Measurements from ENCODE around the gene UBE4B. TPM values are rescaled to one million over a fixed set of nuclear protein-coding genes. Genes with fewer than 3 reads are reported as not detected.

UBE4B gene
- total RNA-seq, 1 experiment from 2014 or later: 80.8 TPM

GRCh38 chr1:10103193-10103592 lies 70.4 kb downstream of the UBE4B start (continued):
- TF ChIP-seq E2F4 (CRISPR knock-in tag; IDR thresholded peaks at IDR 0.05; ENCODE audit: borderline replicate concordance, low read depth): no peak
- no peak for TF ChIP-seq NR2C2 (CRISPR knock-in tag; IDR thresholded peaks at IDR 0.05)
- no peak for TF ChIP-seq MLX (CRISPR knock-in tag; IDR thresholded peaks at IDR 0.05)
- no peak for TF ChIP-seq MAX (CRISPR knock-in tag; IDR thresholded peaks at IDR 0.05)
- no peak for TF ChIP-seq ZMAT4 (CRISPR knock-in tag; IDR thresholded peaks at IDR 0.05)
- no peak for TF ChIP-seq MXD4 (CRISPR knock-in tag; IDR thresholded peaks at IDR 0.05; ENCODE audit: borderline replicate concordance)
- no peak for TF ChIP-seq TEAD1 (CRISPR knock-in tag; IDR thresholded peaks at IDR 0.05)
- no peak for TF ChIP-seq JUN (CRISPR knock-in tag; IDR thresholded peaks at IDR 0.05)
- no peak for TF ChIP-seq ATF2 (CRISPR knock-in tag; IDR thresholded peaks at IDR 0.05; ENCODE audit: borderline replicate concordance, low read depth)
- no peak for TF ChIP-seq ZNF532 (CRISPR knock-in tag; IDR thresholded peaks at IDR 0.05; ENCODE audit: borderline replicate concordance)
- TF ChIP-seq CREM (CRISPR knock-in tag; IDR thresholded peaks at IDR 0.05): no peak

- H3K36me3 Mint-ChIP-seq: peaks cover 40% of the 10 kb centered on the region
- TF ChIP-seq ATF3 (CRISPR knock-in tag; conservative IDR thresholded peaks at IDR 0.05) (no peak), ZNF425 (CRISPR knock-in tag; conservative IDR thresholded peaks at IDR 0.05) (no peak), FOXP1 (CRISPR knock-in tag; IDR thresholded peaks at IDR 0.05; ENCODE audit: borderline replicate concordance) (no peak), ZNF512 (CRISPR knock-in tag; IDR thresholded peaks at IDR 0.05; ENCODE audit: borderline replicate concordance) (no peak), MLX (CRISPR knock-in tag; IDR thresholded peaks at IDR 0.05) (no peak), JAZF1 (CRISPR knock-in tag; IDR thresholded peaks at IDR 0.05) (no peak), E2F1 (CRISPR knock-in tag; IDR thresholded peaks at IDR 0.05) (no peak), ATF6 (CRISPR knock-in tag; IDR thresholded peaks at IDR 0.05) (no peak), MAX (CRISPR knock-in tag; IDR thresholded peaks at IDR 0.05) (no peak)
Measured at GRCh38 chr1:10104834-10105233, 72.1 kb downstream of the UBE4B start.

More at GRCh38 chr1:10104834-10105233, 72.1 kb downstream of the UBE4B start:
- Mint-ChIP-seq H3K27ac (no peak overlapping the region), H3K27me3 (ENCODE audit: low read depth) (no peaks in the 10 kb centered on the region), H3K9me3 (no peaks in the 10 kb centered on the region), H3K4me3 (no peak overlapping the region), H3K4me1 (no peaks in the 10 kb centered on the region)
- CTCF ChIA-PET: no interaction called here
- POLR2A ChIA-PET: no interaction called here
- DNase-seq (ENCODE audit: low spot score): no peak
- ATAC-seq: no peak

Data from WTC11 (cell line).